ENCODE data around the gene CACNA1E.

CACNA1E gene

DNA sequence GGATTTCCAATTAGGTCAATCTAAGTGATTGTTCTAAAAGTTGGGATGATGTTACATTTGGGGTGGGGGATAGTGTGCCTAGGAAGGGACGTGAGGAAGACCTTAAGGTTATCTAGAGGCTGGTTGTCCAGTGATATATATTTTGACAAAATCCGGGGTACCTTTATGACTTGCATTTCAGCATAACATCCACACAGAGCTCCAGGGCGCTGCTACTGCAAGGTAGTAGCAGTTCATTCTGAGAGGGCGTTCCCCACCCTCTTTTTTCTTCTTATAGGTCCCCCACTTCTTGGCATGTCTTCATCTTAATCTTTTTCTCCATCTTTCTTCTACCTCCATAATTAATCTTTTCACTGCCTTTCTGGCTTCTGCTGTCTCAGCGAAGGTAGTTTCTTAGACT, 161.9 kb downstream of the CACNA1E start:
- no peak for DNase-seq

DNA sequence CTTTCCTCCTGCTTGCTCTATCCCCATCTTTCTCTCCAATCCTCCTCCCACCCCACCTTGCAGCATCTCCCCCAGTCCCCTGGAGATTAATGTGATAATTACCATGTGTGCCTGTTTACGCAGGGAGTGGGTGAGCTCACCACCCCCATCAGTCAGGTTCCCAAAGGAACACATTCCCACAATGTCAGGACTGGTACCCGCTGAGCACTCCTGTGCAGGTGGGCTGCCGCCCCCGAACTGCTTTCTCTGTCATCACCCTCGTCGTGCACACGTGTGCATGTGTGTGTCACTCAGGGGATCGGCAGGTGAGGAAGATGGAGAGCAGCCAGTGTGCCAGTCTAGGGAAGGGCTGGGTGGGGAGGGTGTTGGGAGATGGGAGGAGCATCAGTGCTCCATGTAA, 163.4 kb downstream of the CACNA1E start:
- no peak for DNase-seq

DNA sequence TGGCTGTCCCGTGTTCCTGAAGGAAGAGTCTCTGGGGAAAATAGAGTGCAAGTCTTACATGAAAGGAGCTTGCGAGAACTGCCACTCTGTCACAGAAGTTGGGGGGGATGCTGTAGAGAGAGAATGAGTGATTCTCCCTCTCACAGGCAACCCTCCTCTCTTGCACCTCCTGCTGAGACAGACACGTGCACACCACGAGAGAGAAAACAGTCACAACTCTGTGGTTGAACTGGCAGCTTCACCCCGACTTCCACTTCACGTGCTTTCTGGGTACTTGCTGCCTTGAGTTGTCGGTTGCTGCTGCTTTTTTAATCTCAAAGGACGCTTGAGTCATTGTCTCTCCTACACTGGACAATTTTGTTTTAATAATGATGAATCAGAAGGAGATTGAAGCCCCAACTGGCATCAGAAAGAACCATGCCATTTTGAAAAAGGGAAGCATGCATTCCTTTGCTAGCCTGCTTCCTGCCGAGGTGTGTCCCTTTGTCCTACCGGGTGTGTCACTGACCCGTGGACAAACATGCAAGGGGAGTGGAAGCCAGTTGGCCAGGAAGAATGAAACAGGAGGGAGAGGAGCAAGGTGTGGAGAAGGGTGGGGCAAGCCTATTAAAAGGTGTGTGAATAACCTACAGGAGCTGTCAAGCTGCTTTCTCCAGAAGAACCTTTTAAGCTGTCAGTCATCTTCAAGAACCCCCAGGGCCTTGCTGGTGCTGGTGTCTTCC, 164.2 kb downstream of the CACNA1E start:
- DNase-seq: no peak

DNA sequence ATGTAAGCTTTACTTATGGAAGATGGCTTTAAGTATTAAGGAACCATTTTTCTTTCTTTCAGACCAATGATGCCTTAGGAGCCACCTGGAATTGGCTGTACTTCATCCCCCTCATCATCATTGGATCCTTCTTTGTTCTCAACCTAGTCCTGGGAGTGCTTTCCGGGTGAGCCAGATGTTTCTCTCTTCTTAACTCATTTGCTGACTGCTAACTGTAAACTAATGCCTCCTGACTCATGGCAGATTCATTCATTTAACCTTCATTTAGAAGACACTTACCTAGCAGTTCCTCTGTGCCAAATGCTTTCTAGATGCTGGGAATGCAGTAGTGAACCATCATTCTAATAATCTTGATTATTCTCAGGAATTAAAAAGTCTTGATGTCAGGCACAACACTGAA, 168.0 kb downstream of the CACNA1E start:
- DNase-seq: no peak

DNA sequence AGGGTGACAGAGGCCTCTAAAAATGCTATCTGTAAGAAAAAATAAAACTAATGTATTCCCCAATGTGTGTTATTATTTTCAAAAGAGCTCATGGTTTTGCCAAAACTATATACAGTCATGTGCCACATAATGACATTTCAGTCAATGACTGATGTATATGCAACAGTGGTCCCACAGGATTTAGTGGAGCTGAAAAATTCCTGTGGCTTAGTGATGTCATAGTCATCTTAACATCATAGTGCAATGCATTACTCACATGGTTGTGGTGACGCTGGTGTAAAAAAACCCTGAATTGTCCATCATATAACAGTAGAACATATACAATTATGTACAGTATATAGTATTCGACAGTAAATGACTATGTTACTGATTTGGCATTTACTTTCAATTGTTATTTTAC, 172.4 kb downstream of the CACNA1E start:
- DNase-seq: no peak

DNA sequence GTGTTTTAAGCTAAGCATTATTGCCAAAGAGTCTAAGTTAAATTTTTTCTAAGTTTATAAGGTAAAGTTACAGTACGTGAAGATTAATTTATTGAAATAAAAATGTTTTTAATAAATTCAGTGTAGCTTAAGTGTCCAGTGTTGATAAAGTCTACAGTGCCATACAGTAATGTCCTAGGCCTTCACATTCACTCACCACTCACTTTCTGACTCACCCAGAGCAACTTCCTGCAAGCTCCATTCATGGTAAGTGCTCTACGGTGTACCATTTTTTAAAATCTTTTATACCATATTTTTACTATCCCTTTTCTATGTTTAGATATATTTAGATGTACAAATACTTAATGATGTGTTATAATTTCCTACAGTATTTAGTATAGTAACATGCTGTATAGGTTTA, 173.2 kb downstream of the CACNA1E start:
- DNase-seq: no peak

DNA sequence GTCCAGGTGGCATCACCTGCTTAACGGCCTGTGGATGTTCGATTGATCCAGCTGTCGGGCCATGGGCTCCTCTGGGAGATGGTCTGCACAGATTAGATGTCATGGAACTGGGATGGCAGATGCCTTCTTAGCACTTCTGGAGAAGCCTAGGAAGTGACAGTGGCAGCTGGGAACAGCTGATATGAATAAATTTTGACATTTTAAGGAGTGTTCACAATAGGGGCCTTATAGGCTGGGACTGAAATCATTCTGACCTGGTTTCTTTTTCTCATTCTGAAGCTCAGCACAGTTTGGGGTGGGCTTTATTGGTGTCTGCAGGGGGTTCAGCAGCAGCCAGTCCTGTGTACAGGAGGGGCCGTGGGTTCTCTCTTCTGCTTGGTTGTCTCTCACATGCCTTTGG, 175.3 kb downstream of the CACNA1E start:
- no peak for DNase-seq

DNA sequence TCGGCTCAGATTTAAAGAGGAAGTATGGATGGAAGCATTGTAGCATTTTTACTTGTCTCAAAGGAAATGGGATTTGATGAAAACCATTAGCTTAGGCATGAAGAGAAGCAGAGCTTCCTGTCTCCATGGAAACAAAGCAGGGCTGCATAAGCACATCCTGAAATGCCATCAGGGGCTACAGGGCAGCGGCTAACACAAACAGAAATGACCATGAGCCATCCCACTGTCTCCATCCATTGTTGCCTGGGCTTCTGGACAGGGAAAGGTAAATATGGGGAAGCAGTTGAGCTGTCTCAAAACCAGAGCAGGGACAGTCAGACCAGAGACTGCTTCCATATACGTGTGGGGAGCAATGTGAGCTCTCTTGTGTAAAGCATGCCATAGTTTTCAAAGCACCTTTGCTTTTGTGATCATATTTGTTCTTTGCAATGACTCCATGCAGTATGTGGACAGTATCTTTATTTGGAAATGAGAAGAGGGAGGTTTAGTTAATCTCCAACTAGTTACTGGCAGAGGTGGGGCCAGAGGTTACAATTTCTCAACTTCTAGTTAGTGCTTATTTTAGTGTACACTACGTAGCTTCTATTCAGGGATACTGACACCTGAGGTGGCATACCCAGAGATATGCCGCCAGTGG, 176.1 kb downstream of the CACNA1E start:
- no peak for DNase-seq

DNA sequence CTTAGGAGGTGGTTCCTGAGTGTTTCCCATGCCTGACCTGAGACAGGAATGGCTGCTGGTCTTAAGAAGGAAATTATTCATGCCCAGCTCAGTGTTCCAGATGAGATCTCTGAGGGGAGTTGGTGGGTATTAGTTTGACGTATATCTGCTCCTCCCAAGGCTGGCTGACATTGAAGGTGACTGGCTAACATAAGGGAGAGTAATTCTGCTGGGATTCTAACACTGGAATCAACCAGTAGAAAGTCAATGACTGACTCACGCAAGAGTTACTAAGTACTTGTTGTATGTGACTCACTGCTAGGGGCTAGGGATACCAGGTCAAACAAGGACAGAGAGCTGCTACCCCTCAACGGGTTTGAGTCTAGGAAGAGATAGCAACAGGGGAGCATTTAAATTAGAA, 177.3 kb downstream of the CACNA1E start:
- DNase-seq: no peak

DNA sequence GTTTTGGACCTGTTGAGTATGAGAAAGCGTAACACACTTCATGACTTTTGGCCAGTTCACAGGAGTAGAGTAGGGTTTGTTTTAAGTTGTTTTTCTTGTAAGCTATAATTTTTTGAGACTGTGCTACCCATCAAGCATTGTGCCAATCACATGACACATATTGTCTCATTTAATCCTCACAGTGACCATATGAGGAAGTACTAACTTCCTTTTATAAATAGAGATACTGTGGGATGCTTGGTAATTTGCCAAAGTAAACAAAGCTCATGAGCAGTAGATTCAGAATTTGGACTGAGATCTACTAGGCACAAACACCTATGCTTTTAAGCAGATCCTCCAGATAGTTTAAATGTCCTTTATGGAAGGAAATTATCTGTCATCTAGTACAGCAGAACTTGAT, 178.3 kb downstream of the CACNA1E start:
- no peak for DNase-seq

DNA sequence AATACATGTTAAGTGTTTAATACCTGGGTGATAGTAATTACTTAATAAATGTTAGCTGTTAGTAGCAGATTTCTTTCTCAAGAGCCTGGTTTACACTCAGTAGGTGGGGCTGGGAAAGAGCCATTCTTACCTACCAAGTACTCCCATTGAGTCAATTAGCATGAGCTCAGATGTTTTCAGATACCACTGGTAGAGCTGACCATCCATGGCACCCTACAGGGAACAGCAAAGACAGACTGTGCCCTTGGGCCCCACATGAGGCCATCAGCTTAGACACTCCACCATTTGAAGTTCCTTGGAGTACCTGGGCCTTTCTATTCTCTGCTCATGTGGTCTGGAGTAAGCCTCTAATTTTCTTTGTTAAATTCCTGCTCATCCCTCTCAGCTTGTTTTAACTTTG, 179.3 kb downstream of the CACNA1E start:
- no peak for DNase-seq

DNA sequence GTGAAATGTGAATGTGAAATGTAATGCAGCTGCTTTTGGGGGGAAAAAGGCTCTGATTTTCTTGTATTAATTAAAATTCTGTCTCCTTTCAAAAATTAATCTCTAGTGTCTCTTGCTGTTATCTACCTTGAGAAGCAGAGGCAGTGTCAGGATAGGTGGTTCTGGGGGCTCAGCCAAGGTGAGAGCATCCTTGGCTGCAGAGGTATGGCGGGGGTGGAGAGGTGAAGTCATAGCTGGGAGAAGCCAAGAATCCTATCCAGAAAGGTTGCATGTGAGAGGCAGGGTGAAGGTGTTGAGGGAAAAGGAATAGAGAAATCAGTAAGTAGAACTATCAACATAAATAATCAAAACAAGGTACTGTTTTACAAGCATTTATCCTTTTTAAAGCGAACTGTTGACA, 181.2 kb downstream of the CACNA1E start:
- no peak for DNase-seq

DNA sequence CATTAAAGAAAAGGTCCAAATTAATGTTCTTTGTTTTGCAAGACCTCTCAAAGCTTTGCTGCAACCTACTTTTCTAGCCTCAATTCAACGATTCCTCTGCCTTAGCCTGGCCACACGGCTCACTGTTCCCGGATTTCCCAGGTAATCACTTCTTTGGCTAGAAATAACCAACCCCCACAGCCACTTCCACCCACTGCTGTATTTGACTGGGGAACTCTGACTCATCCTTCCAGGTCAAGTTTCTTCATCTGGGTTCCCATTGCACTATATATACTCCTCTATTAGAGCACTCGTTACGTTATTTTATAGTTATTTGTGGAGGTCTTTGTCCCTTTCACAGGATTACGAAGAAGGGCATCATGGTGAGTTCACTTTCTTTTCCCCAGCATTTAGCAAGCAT, 185.9 kb downstream of the CACNA1E start:
- no peak for DNase-seq

DNA sequence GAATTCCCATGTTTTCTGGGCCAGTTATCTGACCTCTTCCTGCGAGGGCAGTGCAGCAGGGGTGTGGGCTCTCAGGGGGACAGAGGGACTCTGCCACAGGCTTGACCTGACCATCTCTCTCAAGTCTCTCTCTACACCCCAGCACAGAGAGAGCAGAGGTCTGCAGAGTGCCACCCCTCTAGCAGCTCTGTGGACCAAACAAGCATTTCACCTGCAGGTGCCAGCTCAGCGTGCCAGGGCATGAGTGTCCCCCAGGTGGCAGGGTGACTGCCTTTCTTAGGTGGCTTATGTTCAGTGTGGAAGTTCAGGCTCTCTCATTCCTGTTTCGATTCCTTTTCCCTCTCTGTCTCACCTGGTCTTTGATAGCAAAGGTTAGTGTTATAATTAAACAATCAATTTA, 191.3 kb downstream of the CACNA1E start:
- no peak for DNase-seq

DNA sequence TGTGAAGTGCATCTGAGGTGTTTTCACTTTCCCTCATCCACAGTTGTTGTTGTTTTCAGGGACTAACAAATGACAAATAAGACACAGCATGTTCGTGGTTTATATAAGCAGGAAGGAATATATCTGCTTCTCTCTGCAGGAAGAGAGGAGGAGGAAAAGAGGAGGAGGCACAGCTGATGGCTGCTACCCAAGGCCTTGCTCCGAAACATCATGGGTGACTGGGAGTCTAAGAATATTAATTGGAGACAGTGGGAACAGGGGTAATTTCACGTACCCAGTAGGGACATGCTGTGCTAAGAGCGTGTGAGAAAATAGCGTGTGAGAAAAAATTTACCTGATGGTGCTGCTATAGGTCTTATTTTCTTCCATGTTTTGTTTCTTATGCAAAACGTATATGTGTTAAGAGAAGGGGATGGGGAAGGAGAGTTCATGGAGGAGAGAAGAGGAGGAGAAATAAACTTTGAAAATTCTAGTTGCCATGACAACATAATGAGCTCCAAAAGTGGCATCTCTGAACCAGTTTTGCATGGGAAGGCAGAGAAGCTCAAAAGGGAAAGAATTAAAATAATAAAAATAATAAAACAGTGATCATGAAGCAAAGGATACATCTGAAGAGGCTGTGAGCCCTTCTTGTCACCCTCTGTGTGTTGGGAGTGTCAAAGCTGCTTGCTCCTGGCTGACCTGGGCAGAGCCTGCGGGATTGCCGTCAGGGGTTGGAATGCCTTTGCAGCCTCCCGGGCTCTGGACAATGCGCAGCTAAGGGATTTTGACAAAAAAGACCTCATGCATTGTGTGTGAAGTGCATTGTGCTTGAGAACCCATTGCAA, 192.0 kb downstream of the CACNA1E start:
- DNase-seq: no peak

DNA sequence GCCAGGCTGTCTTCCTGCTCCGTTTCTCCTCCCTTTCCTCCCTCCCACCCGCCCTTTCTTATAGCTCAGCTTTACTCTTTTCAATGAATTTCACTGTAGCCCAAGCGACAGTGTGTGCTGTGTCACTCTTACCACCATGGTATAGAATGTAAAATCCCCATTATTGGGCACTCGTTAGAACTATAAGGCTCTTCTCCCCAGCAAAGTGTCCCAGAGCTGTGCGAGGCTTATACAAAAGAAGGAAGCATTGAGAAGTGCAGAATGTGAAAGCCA, 192.5 kb downstream of the CACNA1E start:
- no peak for DNase-seq

DNA sequence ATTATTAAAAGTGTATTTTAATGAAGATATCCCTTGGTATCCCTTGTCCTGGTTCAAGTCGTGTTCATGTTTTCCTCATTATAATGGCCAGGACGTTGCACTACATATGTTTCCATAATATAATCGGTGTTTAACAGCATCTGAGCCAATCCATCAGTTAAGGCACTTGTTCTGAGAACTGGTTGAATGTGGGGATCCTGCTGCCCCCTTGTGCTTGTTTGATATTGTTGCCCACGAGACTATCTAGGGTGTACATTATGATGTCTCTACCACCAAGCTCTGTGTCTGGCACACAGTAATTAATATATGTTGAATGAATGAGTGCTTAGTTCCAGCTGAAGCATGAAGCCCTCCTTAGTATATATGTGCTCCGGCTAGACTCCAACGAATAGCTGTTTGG, 193.0 kb downstream of the CACNA1E start:
- no peak for DNase-seq

DNA sequence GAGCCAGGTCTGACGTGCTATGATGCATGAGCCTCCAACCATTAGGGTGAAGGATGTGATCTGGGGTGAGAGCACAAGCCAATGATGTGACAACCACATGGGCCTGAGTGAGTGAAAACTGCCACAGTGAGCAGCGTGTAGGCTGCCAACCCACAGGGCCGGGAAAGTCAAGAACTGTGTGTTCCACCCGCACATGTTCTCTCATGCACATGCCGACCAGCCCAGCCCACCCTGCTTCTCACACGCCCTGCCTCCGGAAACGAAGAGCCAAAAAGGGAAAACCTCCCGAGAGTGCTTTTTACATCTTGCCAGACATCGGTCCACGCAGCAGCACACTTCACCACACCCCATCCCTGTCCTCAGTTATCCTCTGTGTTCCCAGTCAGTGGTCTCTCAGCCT, 197.0 kb downstream of the CACNA1E start:
- no peak for DNase-seq

DNA sequence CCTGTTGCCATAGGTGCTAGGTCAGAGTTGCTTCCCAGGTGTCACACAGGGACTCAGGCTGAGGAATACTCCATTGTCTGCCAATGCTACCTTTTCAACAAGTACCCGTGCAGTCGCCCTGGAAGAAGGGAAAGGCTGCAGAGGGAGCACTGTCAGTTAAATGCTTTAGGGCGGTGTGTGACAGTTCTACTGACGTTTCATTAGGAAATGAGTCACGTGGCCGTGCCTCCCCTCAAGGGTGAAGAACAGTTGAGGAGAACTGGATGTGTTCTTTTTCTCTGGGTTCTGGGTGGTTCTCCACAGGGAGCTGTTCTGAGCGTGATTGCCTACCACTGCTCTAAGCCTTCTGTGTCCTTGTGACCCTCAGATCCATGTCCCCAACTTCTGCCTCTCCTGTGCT, 197.6 kb downstream of the CACNA1E start:
- no peak for DNase-seq

DNA sequence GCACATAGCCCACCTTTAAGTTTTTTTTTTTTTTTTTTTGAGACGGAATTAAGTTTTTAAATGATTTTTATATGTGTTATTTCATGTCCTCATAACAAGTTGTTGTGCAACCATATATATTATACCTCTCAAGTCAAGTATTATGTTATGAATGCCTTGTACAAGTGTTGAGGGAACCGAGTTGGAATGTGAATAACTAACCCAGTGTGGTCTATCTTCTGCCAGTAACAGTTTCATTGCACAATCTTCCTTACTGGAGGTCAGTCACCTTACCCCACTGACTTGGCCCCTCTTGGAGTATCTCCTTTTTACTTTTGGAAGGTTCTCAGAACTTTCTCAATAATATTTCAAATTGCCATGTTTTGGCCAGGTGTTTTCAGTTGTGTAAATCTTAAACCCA, 201.9 kb downstream of the CACNA1E start:
- no peak for DNase-seq

DNA sequence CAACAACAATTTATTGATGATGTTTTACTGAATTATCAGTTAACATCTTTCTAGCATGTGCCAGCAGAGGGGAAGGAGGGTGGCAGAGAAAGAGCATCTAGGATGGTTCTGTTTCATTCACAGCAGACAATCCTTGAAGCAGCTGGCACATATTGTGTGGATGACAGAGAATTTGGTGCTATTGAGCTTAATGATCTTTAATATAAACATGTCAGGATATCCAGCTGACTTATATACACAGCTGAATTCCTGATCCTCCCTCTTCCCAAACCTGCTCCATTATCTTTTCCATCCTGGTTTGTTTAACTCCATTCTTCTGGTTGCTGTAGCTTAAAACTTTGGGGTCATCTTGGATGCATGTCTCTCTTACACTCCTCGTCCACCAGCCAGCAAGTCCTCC, 218.6 kb downstream of the CACNA1E start:
- DNase-seq: no peak

DNA sequence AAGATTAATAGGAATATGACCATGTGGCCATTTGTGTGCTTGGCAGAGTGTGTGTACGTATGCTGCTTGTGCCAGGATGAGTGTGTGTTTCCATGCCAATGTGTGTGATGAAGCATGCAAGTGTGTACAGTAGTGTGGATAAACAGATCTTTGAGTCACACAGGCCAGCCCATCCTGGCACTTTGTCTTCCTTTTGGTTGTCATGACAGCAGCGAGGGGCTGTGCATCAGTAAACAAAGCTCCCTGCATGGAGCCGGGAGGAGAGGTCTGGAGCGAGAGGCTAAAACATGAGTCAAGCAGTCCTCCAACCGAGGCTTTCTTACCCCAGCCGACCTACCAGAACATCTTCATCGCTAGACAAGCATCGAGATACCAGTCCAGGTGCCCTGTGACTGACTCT, 221.2 kb downstream of the CACNA1E start:
- DNase-seq: no peak

DNA sequence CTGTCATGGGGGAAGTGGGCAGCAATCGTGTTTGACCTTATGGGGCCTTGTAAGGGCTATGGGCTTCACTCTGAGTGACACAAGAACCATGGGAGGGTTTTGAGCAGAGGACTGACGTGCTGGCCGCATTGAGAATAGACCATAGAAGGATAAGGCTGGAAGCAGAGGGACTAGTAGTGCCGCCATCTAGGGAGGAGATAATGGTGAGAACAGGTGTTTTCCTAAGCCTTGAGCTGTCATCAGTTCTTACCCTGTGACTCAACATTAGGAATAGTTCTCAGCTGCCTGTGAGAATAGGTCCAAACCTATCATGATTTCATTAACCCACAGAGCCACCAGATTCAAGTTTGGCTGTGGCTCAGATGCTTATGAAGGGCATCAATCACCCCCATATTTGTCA, 228.5 kb downstream of the CACNA1E start:
- no peak for DNase-seq

DNA sequence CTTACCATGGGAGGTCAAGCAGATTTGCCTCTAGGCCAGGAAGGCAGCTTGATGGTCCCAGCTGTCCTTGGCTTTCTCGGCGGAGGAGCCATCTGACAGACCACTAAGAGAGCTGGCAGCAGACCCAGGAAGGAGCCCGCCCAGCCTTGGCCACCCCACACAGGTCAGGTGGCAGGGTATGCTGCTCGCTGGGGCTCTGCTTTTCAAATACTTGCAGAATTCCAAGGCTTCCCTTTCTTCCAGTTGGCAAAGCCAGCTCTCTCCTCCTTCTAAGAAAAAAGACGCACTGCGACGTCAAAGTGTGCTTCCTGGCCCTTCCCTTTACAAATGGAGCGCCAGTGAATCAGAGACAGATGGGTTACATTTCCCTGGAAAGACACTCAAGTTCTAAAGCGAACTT, 229.4 kb downstream of the CACNA1E start:
- no peak for DNase-seq

DNA sequence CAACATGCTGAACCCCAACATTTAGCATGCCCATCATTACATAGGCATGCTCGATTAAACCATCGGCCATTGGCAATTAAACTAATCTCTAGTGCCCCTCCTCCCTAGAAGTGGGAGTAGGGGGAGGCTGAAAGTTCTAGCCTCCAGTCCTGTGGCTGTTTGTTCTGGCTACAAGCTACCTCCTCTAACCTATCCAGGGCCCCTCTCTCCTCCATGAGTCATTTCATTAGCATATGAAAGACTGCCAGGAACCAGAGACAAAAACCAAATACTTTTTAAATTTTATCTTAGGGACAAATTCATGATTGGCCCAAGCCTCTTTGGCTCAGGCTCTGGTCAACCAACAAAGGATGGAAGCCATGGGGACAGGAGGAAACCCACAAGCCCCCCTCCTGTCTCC, 231.1 kb downstream of the CACNA1E start:
- no peak for DNase-seq
